Kidney (tissue), 14 donors: ENCODE data around the gene GLIPR1L2. TPM values are rescaled to one million over a fixed set of nuclear protein-coding genes. Genes with fewer than 3 reads are reported as not detected.

Experiments used
- DNase-seq, 5 donors: peaks; one replicate each; pipeline ENCODE4 v3.0.0-alpha.2; 2013 to 2020
- FAIRE-seq: peaks from 2 replicates; lab custom pipeline; 2012; peaks lifted over from hg19 to GRCh38; lab: Jason Lieb, UNC
- H3K27ac ChIP-seq, 2 donors: one replicate each; pipeline ENCODE4 v1.7.0; 2013; ENCODE audit warnings: low read depth in 2 of 2, low read length in 2 of 2, inconsistent platforms in 1 of 2
- H3K27me3 ChIP-seq: one replicate; pipeline ENCODE4 v1.7.1; 2013; ENCODE audit warnings: low read length, inconsistent platforms; ENCODE audit not compliant: control insufficient read depth, insufficient read depth
- H3K36me3 ChIP-seq, 3 donors: one replicate each; pipeline versions ENCODE4 v1.7.0 to v1.7.1; 2013; ENCODE audit warnings: low read length in 3 of 3, control low read depth in 1 of 3, inconsistent platforms in 1 of 3; ENCODE audit not compliant: insufficient read depth in 3 of 3, control insufficient read depth in 2 of 3
- H3K4me1 ChIP-seq, 3 donors: one replicate each; pipeline versions ENCODE4 v1.7.0 to v1.7.1; 2013; ENCODE audit warnings: low read length in 3 of 3, inconsistent platforms in 1 of 3, low read depth in 1 of 3; ENCODE audit not compliant: control insufficient read depth in 2 of 3, insufficient read depth in 2 of 3
- H3K4me3 ChIP-seq, 3 donors: one replicate each; pipeline versions ENCODE4 v1.7.0 to v1.8.1; 2013; ENCODE audit warnings: low read length in 3 of 3, control low read depth in 1 of 3, inconsistent platforms in 1 of 3
- H3K9ac ChIP-seq, 3 donors: one replicate each; pipeline versions ENCODE4 v1.7.0 to v1.7.1; 2013; ENCODE audit warnings: low read length in 3 of 3, control low read depth in 1 of 3, inconsistent platforms in 1 of 3
- H3K9me3 ChIP-seq, 3 donors: one replicate each; pipeline versions ENCODE4 v1.7.0 to v1.7.1; 2013; ENCODE audit warnings: low read length in 3 of 3, control low read depth in 1 of 3, inconsistent platforms in 1 of 3; ENCODE audit not compliant: control insufficient read depth in 2 of 3, insufficient read depth in 1 of 3
- CTCF ChIP-seq: IDR thresholded peaks from 3 replicates; pipeline ENCODE4 v1.5.1; 2012; ENCODE audit warnings: mild to moderate bottlenecking, moderate library complexity, borderline replicate concordance; ENCODE audit not compliant: insufficient read depth; ENCODE audit errors: extremely low read depth
- intact Hi-C: fragments of 100-400 bp; cut with DNase I; formaldehyde crosslinking; loops from one replicate; pipeline ENCODE4 v1.11.1; 2022
- polyA plus RNA-seq: library from polyadenylated mRNA; stranded (reverse); fragments of 350-450 nt; fragmentation: Illumina TruSeq; extraction: RNeasy Lipid Tissue Mini Kit (QIAGEN cat#74804); gene quantifications from one replicate; pipeline ENCODE4 v1.2.3, GENCODE V29; 2014; ENCODE audit warnings: low read depth, low replicate concordance; ENCODE audit not compliant: insufficient read depth
- total RNA-seq: library from RNA; stranded (reverse); fragmentation: NEBNext Ultra II Directional; extraction: Animal tissue kit (Norgen Biotek cat#: 25700); gene quantifications from one replicate; pipeline ENCODE4 v1.2.1, GENCODE V29; 2021
- donor health status: control.
- donor health status: control.
- donor health status: control.
- donor health status: control.
- donor health status: control.
- donor health status: DM: yes; HTN: yes; CAD: no.
- donor health status: Normal renal cell carcinoma (clear cell type).

The GLIPR1L2 gene
- total and polyA plus RNA-seq, 2 donors from 2014 or later = 0.65 to 1.1 TPM

DNA sequence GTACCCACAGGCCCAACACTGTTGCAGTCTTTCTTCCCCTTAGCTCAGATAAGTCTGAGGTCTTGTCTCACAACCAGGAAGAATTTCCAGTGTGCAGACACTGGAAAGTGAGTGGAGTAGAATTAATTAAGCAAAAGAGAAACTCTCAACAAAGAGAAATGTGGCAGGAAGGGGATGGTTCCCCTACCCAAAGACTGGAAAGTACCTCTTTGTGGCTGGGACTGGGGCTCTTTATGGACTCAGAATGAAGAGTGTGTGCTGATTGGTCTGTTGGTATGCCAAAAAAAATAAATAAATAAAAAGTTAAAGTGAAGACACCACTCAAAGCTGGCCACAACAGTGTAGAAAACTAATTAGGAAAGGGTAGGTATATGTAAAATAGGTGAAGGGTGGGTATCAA, 30.0 kb upstream of the GLIPR1L2 start:
- DNase-seq (no peak), FAIRE-seq (no peak)
- no peaks in the 10 kb centered on the region for H3K4me1 ChIP-seq
- H3K27me3 ChIP-seq = no peaks in the 10 kb centered on the region
- no peaks in the 10 kb centered on the region for H3K36me3 ChIP-seq
- intact Hi-C loops = no loop called here
- no peak overlapping the region for H3K27ac ChIP-seq
- H3K4me3 ChIP-seq = no peak overlapping the region
- no peak overlapping the region for H3K9ac ChIP-seq
- no peaks in the 10 kb centered on the region for H3K9me3 ChIP-seq
- TF ChIP-seq CTCF = no peak

DNA sequence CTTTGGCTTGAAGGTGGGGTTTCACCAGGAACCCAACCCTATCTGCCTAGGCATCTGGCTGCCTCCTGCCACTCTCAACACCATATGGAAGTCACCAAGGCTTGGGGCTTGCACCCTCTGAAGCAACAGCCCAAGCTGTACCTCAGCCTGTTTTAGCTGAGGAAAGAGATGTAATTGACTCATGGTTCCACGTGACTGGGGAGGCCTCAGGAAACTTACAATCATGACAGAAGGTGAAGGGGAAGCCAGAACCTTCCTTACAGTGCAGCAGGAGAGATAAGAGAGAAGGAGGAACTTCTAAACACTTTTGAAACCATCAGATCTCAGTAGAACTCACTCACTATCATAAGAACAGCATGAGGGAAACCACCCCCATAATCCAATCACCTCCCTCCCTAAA, 29.5 kb upstream of the GLIPR1L2 start:
- Histone ChIP-seq H3K36me3 (no peaks in the 10 kb centered on the region), H3K9ac (no peak overlapping the region), H3K27me3 (no peaks in the 10 kb centered on the region), H3K4me3 (no peak overlapping the region), H3K9me3 (no peaks in the 10 kb centered on the region), H3K4me1 (no peaks in the 10 kb centered on the region), H3K27ac (no peak overlapping the region)
- DNase-seq (no peak), FAIRE-seq (no peak)
- intact Hi-C loops = no loop called here
- TF ChIP-seq CTCF = no peak

- no peak for TF ChIP-seq CTCF
- no peak overlapping the region for H3K27ac ChIP-seq
- H3K4me3 ChIP-seq = no peak overlapping the region
- no peaks in the 10 kb centered on the region for H3K4me1 ChIP-seq
- no peaks in the 10 kb centered on the region for H3K9me3 ChIP-seq
- intact Hi-C loops = no loop called here
- no peaks in the 10 kb centered on the region for H3K27me3 ChIP-seq
- H3K36me3 ChIP-seq = no peaks in the 10 kb centered on the region
- no peak overlapping the region for H3K9ac ChIP-seq
- FAIRE-seq (no peak), DNase-seq (no peak)
Measured at GRCh38 chr12:75364919-75365318, 26.0 kb upstream of the GLIPR1L2 start.

- no peak overlapping the region for H3K9ac ChIP-seq
- no peaks in the 10 kb centered on the region for H3K27me3 ChIP-seq
- no peak overlapping the region for H3K27ac ChIP-seq
- H3K4me3 ChIP-seq = peak overlapping the region in 1 of 3 donors; percentile 27
- no peaks in the 10 kb centered on the region for H3K4me1 ChIP-seq
- no peak for FAIRE-seq
- no peaks in the 10 kb centered on the region for H3K36me3 ChIP-seq
- intact Hi-C loops = no loop called here
- DNase-seq = no peak
- no peak for TF ChIP-seq CTCF
- H3K9me3 ChIP-seq = no peaks in the 10 kb centered on the region
Measured at GRCh38 chr12:75366629-75367028, 24.3 kb upstream of the GLIPR1L2 start.
